GM12878 (cell line): ENCODE data around the gene NPTN. TPM values are rescaled to one million over a fixed set of nuclear protein-coding genes. Genes with fewer than 3 reads are reported as not detected.

ENCODE experiments used
- ATAC-seq: fragments of 200-7000 bp; cut with Tn5 transposase; 3 replicates; pipeline ENCODE4 v1.9.1; 2020; ENCODE audit warnings: mild to moderate bottlenecking, moderate library complexity
- BruUV-seq: library from RNA; stranded (reverse); fragments of 400-500 nt; replicated peaks from 2 replicates; lab custom pipeline; 2021; lab: Mats Ljungman, UMichigan
- CTCF ChIA-PET: fragments of 300-600 bp; sonication (Branson Sonifier 250); formaldehyde crosslinking; extraction: SDS; loops from one replicate; lab custom pipeline; 2021; ENCODE audit warnings: inconsistent platforms; lab: Yijun Ruan, JAX
- POLR2A ChIA-PET: fragments of 350-600 bp; formaldehyde crosslinking; extraction: SDS; loops from one replicate; lab custom pipeline; 2021; ENCODE audit warnings: inconsistent platforms; lab: Charles Lee
- RAD21 ChIA-PET: fragments of 300-600 bp; sonication (Branson Sonifier 250); formaldehyde crosslinking; loops from one replicate; lab custom pipeline; 2023; ENCODE audit warnings: antibody characterized with exemption; ENCODE audit not compliant: unreplicated experiment; lab: Charles Lee
- SMC1A ChIA-PET: fragments of 300-600 bp; sonication (Branson Sonifier 250); formaldehyde crosslinking; loops from one replicate; lab custom pipeline; 2023; ENCODE audit not compliant: unreplicated experiment, uncharacterized antibody; lab: Charles Lee
- DNase-seq: peaks from one replicate; pipeline ENCODE4 v3.0.0-alpha.2; 2011; ENCODE audit warnings: low read depth, low spot score
- FAIRE-seq: peaks from 3 replicates; lab custom pipeline; 2011; peaks lifted over from hg19 to GRCh38; lab: Jason Lieb, UNC
- H2AFZ ChIP-seq: 2 replicates; pipeline ENCODE4 v1.6.0; 2011; ENCODE audit warnings: low read depth, low read length, control low read depth; ENCODE audit not compliant: control insufficient read depth
- H3K27ac ChIP-seq: 2 replicates; pipeline ENCODE4 v1.5.1; 2011; ENCODE audit warnings: control low read depth; ENCODE audit not compliant: control insufficient read depth, insufficient read depth
- H3K27me3 ChIP-seq, 2 experiments: replicated peaks in 1 of 2; 2 replicates each; pipeline versions ENCODE4 v1.6.0 to v1.6.1; 2011; ENCODE audit warnings: low read length in 1 of 2; ENCODE audit not compliant: control insufficient read depth in 2 of 2, insufficient read depth in 2 of 2
- H3K36me3 ChIP-seq, 2 experiments: 2 replicates each; pipeline ENCODE4 v1.5.1; 2011; ENCODE audit warnings: low read length in 1 of 2; ENCODE audit not compliant: control insufficient read depth in 2 of 2, insufficient read depth in 2 of 2
- H3K4me1 ChIP-seq: 2 replicates; pipeline ENCODE4 v1.6.1; 2011; ENCODE audit warnings: mild to moderate bottlenecking, low read length, moderate library complexity, mixed read lengths; ENCODE audit not compliant: control insufficient read depth, insufficient read depth
- H3K4me2 ChIP-seq: 2 replicates; pipeline ENCODE4 v1.6.0; 2011; ENCODE audit warnings: control low read depth; ENCODE audit not compliant: control insufficient read depth, insufficient read depth
- H3K4me3 ChIP-seq: fragments of 200-600 bp; sonication (generic); 2 replicates; pipeline ENCODE4 v1.5.1; 2016
- H3K79me2 ChIP-seq: 2 replicates; pipeline ENCODE4 v1.6.0; 2011; ENCODE audit warnings: low read length; ENCODE audit not compliant: control insufficient read depth, insufficient read depth
- H3K9ac ChIP-seq: 2 replicates; pipeline ENCODE4 v1.8.0; 2011; ENCODE audit warnings: low read length, control low read depth, mixed read lengths; ENCODE audit not compliant: control insufficient read depth, insufficient read depth
- H3K9me3 ChIP-seq: replicated peaks from 3 replicates; pipeline ENCODE4 v1.5.1; 2011; ENCODE audit warnings: mild to moderate bottlenecking, low read length; ENCODE audit not compliant: control insufficient read depth, insufficient read depth
- H4K20me1 ChIP-seq: 2 replicates; pipeline ENCODE4 v1.6.0; 2011; ENCODE audit not compliant: control insufficient read depth, insufficient read depth
- BHLHE40 ChIP-seq, 2 experiments: fragments of 450-650 bp in 1 of 2; IDR thresholded peaks; 2 replicates each; pipeline ENCODE4 v1.6.1; 2011 to 2017; ENCODE audit warnings: low read depth in 2 of 2, borderline replicate concordance in 1 of 2, improper control_type of control experiment in 1 of 2, low read length in 1 of 2, mild to moderate bottlenecking in 1 of 2
- BMI1 ChIP-seq: fragments of 450-650 bp; IDR thresholded peaks from 2 replicates; pipeline ENCODE4 v1.6.1; 2016; ENCODE audit warnings: mild to moderate bottlenecking, moderate library complexity, borderline replicate concordance
- CEBPB ChIP-seq, 2 experiments: fragments of 150-350 bp in 1 of 2; IDR thresholded peaks; 2 replicates each; pipeline ENCODE4 v1.6.1; 2012 to 2014; ENCODE audit warnings: low read depth in 2 of 2, low read length in 2 of 2, borderline replicate concordance in 1 of 2, inconsistent platforms in 1 of 2
- EP300 ChIP-seq, 2 experiments: fragments of 150-350 bp in 1 of 2; IDR thresholded peaks; 2 replicates each; pipeline ENCODE4 v1.6.1; 2011 to 2012; ENCODE audit warnings: low read depth in 2 of 2, low read length in 2 of 2, borderline replicate concordance in 1 of 2, improper control_type of control experiment in 1 of 2, inconsistent platforms in 1 of 2; ENCODE audit not compliant: control insufficient read depth in 1 of 2
- ESRRA ChIP-seq: IDR thresholded peaks from 2 replicates; pipeline ENCODE4 v1.6.1; 2012; ENCODE audit warnings: mild to moderate bottlenecking, low read length, improper control_type of control experiment
- HDAC6 ChIP-seq: fragments of 200-600 bp; sonication (generic); IDR thresholded peaks from one replicate; pipeline ENCODE4 v1.8.0; 2017; ENCODE audit warnings: antibody characterized with exemption; ENCODE audit not compliant: unreplicated experiment
- IKZF1 ChIP-seq: fragments of 450-650 bp; conservative IDR thresholded peaks from 2 replicates; pipeline ENCODE4 v1.6.1; 2017; ENCODE audit warnings: antibody characterized with exemption, mild to moderate bottlenecking
- MEF2A ChIP-seq: IDR thresholded peaks from 2 replicates; pipeline ENCODE4 v1.6.1; 2011; ENCODE audit warnings: low read depth, mild to moderate bottlenecking, low read length, moderate library complexity; ENCODE audit not compliant: insufficient read depth
- MTA2 ChIP-seq: fragments of 450-650 bp; IDR thresholded peaks from 2 replicates; pipeline ENCODE4 v1.6.1; 2016; ENCODE audit warnings: low read depth, mild to moderate bottlenecking, moderate library complexity
- POU2F2 ChIP-seq: IDR thresholded peaks from 3 replicates; pipeline ENCODE4 v1.6.1; 2011; ENCODE audit warnings: low read depth, mild to moderate bottlenecking, low read length, borderline replicate concordance
- WRNIP1 ChIP-seq: IDR thresholded peaks from 2 replicates; pipeline ENCODE4 v1.6.1; 2011; ENCODE audit warnings: low read depth, low read length, improper control_type of control experiment, borderline replicate concordance
- ZBED1 ChIP-seq: IDR thresholded peaks from 2 replicates; pipeline ENCODE4 v1.6.1; 2016; ENCODE audit warnings: borderline replicate concordance
- WGBS: methylation state at CpG from one replicate; pipeline ENCODE4 v1.1.6; 2016; ENCODE audit warnings: low lambda C conversion rate; ENCODE audit not compliant: insufficient replicate concordance, insufficient coverage; ENCODE audit errors: missing lambda C conversion rate; 5-methylcytosine and 5-hydroxymethylcytosine counted together
- in situ Hi-C: fragments of 300-500 bp; cut with MboI; formaldehyde crosslinking; loops from 9 replicates; pipeline ENCODE4 v1.14.3; 2018; ENCODE audit warnings: mixed read lengths
- intact Hi-C: fragments of 100-400 bp; cut with micrococcal nuclease; formaldehyde crosslinking; loops from one replicate; pipeline ENCODE4 v1.14.2; 2022; ENCODE audit not compliant: unreplicated experiment
- polyA plus RNA-seq, 11 experiments: library from polyadenylated mRNA; depleted of rRNA in 4 of 11; unstranded in 6 of 11; stranded (reverse) in 5 of 11; fragments of >200 nt; fragmentation: Nextera tagmentation in 4 of 11; fragmentation: Illumina TruSeq in 1 of 11; extraction: Ambion mirVana in 4 of 11; extraction: Trizol in 1 of 11; gene quantifications; 1 replicate in 1 of 11; 2 replicates in 10 of 11; pipeline versions ENCODE4 v1.2.1 to v1.2.3, GENCODE V29; 2011 to 2016; ENCODE audit warnings: inconsistent platforms in 2 of 11, missing spikeins in 2 of 11, low read depth in 1 of 11
- total RNA-seq, 4 experiments: library from RNA; depleted of rRNA in 3 of 4; stranded (reverse); fragments of >200 nt in 3 of 4; fragmentation: Illumina TruSeq in 1 of 4; extraction: Trizol in 1 of 4; gene quantifications; 2 replicates each; pipeline versions ENCODE4 v1.2.1 to v1.2.3, GENCODE V29; 2013 to 2021
- TF ChIP-seq, protein P1 (sequence below): fragments of 450-650 bp; IDR thresholded peaks from 2 replicates; pipeline ENCODE4 v1.6.1; 2017; ENCODE audit warnings: mild to moderate bottlenecking, moderate library complexity
- TF ChIP-seq, protein P2 (sequence below): fragments of 450-650 bp; IDR thresholded peaks from 2 replicates; pipeline ENCODE4 v1.6.1; 2016; ENCODE audit warnings: mild to moderate bottlenecking, moderate library complexity, borderline replicate concordance

NPTN gene
- total and polyA plus RNA-seq, 10 of the 15 experiments (the other 5 are each of a cell fraction or from before 2014, with no cell fraction given) = 17.8 to 79.1 (median 41.7) TPM

DNA sequence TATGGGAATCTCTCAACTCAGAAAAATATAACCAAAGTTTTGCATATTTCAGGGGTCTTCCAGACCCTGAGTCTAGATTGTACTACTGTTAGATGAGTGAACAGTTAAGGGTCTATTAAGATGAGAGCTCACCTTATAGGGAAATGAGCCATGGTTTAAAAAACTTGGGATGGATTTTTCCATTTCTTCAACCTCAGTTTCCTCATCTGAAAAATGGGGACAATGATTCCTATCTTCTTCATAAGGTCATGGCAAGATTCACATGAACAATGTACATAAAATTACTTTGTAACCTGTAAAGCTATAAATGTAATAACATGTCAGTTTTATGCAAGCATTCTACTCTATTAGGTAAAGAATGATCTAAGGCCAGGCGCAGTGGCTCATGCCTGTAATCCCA, 28.7 kb downstream of the NPTN start:
- H3K4me1 ChIP-seq = peaks cover 45% of the 10 kb centered on the region
- ATAC-seq = no peak
- ChIA-PET SMC1A (interaction anchor here (0.8 to 10.9 kb wide), 3 partner anchors 15 to 27 kb away, joined by 3 to 130 read pairs (median 14); partner anchors contain the start of gene NPTN), RAD21 (interaction anchor here (0.6 to 2.0 kb wide), 3 partner anchors 9 to 32 kb away, joined by 3 to 10 read pairs (median 3); no protein-coding TSS in a partner anchor), POLR2A (interaction anchor here (0.6 to 0.9 kb wide), 4 partner anchors 14 to 699 kb away, joined by 3 to 7 read pairs (median 4); no protein-coding TSS in a partner anchor), CTCF (interaction anchor here (6.2 to 11.1 kb wide), 2 partner anchors 14 to 30 kb away, joined by 53 to 170 read pairs; partner anchors contain the start of gene NPTN)
- no peak overlapping the region for H3K4me2 ChIP-seq
- no peak for FAIRE-seq
- no peak overlapping the region for H2AFZ ChIP-seq
- H3K27ac ChIP-seq = no peak overlapping the region
- H3K9me3 ChIP-seq = no peaks in the 10 kb centered on the region
- no peak overlapping the region for H3K9ac ChIP-seq
- H3K4me3 ChIP-seq = no peak overlapping the region
- BruUV-seq = no TSS peak
- H3K27me3 ChIP-seq = no peaks in the 10 kb centered on the region
- 100% methylated on average over 1 of the region's 1 CpG for WGBS
- H4K20me1 ChIP-seq = no peaks in the 10 kb centered on the region; the same call in 1 of the 2 replicates
- H3K79me2 ChIP-seq = peaks cover 74% of the 10 kb centered on the region
- intact Hi-C loops = no loop called here
- H3K36me3 ChIP-seq = no peaks in the 10 kb centered on the region; a peak in 1 of 4 replicates
- in situ Hi-C loops = no loop called here
- no peak for DNase-seq
- TF ChIP-seq, protein P1, sequence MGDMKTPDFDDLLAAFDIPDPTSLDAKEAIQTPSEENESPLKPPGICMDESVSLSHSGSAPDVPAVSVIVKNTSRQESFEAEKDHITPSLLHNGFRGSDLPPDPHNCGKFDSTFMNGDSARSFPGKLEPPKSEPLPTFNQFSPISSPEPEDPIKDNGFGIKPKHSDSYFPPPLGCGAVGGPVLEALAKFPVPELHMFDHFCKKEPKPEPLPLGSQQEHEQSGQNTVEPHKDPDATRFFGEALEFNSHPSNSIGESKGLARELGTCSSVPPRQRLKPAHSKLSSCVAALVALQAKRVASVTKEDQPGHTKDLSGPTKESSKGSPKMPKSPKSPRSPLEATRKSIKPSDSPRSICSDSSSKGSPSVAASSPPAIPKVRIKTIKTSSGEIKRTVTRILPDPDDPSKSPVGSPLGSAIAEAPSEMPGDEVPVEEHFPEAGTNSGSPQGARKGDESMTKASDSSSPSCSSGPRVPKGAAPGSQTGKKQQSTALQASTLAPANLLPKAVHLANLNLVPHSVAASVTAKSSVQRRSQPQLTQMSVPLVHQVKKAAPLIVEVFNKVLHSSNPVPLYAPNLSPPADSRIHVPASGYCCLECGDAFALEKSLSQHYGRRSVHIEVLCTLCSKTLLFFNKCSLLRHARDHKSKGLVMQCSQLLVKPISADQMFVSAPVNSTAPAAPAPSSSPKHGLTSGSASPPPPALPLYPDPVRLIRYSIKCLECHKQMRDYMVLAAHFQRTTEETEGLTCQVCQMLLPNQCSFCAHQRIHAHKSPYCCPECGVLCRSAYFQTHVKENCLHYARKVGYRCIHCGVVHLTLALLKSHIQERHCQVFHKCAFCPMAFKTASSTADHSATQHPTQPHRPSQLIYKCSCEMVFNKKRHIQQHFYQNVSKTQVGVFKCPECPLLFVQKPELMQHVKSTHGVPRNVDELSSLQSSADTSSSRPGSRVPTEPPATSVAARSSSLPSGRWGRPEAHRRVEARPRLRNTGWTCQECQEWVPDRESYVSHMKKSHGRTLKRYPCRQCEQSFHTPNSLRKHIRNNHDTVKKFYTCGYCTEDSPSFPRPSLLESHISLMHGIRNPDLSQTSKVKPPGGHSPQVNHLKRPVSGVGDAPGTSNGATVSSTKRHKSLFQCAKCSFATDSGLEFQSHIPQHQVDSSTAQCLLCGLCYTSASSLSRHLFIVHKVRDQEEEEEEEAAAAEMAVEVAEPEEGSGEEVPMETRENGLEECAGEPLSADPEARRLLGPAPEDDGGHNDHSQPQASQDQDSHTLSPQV = no peak
- TF ChIP-seq HDAC6 (no peak), ESRRA (no peak), BHLHE40 (IDR thresholded peaks at IDR 0.05; ENCODE audit: borderline replicate concordance in 1 of 2, low read depth in 2 of 2, low read length in 1 of 2) (no peak), CEBPB (IDR thresholded peaks at IDR 0.05; ENCODE audit: borderline replicate concordance in 1 of 2, low read depth in 2 of 2, low read length in 2 of 2) (no peak), IKZF1 (no peak), POU2F2 (no peak), WRNIP1 (no peak), ZBED1 (no peak), EP300 (IDR thresholded peaks at IDR 0.05; ENCODE audit: borderline replicate concordance in 1 of 2, control insufficient read depth in 1 of 2, low read depth in 2 of 2, low read length in 2 of 2) (no peak), MEF2A (no peak), BMI1 (no peak), MTA2 (no peak)
- TF ChIP-seq, protein P2, sequence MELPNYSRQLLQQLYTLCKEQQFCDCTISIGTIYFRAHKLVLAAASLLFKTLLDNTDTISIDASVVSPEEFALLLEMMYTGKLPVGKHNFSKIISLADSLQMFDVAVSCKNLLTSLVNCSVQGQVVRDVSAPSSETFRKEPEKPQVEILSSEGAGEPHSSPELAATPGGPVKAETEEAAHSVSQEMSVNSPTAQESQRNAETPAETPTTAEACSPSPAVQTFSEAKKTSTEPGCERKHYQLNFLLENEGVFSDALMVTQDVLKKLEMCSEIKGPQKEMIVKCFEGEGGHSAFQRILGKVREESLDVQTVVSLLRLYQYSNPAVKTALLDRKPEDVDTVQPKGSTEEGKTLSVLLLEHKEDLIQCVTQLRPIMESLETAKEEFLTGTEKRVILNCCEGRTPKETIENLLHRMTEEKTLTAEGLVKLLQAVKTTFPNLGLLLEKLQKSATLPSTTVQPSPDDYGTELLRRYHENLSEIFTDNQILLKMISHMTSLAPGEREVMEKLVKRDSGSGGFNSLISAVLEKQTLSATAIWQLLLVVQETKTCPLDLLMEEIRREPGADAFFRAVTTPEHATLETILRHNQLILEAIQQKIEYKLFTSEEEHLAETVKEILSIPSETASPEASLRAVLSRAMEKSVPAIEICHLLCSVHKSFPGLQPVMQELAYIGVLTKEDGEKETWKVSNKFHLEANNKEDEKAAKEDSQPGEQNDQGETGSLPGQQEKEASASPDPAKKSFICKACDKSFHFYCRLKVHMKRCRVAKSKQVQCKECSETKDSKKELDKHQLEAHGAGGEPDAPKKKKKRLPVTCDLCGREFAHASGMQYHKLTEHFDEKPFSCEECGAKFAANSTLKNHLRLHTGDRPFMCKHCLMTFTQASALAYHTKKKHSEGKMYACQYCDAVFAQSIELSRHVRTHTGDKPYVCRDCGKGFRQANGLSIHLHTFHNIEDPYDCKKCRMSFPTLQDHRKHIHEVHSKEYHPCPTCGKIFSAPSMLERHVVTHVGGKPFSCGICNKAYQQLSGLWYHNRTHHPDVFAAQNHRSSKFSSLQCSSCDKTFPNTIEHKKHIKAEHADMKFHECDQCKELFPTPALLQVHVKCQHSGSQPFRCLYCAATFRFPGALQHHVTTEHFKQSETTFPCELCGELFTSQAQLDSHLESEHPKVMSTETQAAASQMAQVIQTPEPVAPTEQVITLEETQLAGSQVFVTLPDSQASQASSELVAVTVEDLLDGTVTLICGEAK = no peak
